ENCODE results near the gene MAGI1.

- TF ChIP-seq USF2 (IDR thresholded peaks at IDR 0.05; ENCODE audit: borderline replicate concordance, low read depth, low read length), result no peak
- TF ChIP-seq, protein P1, sequence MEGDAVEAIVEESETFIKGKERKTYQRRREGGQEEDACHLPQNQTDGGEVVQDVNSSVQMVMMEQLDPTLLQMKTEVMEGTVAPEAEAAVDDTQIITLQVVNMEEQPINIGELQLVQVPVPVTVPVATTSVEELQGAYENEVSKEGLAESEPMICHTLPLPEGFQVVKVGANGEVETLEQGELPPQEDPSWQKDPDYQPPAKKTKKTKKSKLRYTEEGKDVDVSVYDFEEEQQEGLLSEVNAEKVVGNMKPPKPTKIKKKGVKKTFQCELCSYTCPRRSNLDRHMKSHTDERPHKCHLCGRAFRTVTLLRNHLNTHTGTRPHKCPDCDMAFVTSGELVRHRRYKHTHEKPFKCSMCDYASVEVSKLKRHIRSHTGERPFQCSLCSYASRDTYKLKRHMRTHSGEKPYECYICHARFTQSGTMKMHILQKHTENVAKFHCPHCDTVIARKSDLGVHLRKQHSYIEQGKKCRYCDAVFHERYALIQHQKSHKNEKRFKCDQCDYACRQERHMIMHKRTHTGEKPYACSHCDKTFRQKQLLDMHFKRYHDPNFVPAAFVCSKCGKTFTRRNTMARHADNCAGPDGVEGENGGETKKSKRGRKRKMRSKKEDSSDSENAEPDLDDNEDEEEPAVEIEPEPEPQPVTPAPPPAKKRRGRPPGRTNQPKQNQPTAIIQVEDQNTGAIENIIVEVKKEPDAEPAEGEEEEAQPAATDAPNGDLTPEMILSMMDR (IDR thresholded peaks at IDR 0.05), result peak; percentile 34
- peak; percentile 30; the same call in 1 of the 2 replicates for TF ChIP-seq RAD21 (IDR thresholded peaks at IDR 0.05; ENCODE audit: low read length)
Observed at GRCh38 chr3:65914740-65915367, 123.9 kb downstream of the MAGI1 start.

Measured in SK-N-SH (cell line).